RKO (cell line): Measurements from ENCODE around the gene CLASP2.
"Not testable (repeated sequence)": the region's sequence is repeated elsewhere in the genome, so short reads cannot be mapped to it uniquely, and the experiment has no call there.

ENCODE experiments used
- DNase-seq: peaks from one replicate; pipeline ENCODE4 v3.0.0-alpha.2; 2016; ENCODE audit warnings: low spot score

The CLASP2 gene

GRCh38 chr3:33717866-33718594 is at the start of gene CLASP2:
Gene CLASP2 (minus strand): TSS chr3:33718254. CDS start chr3:33718002, 252 bp downstream.
- DNase-seq: peak; percentile 89

GRCh38 chr3:33758864-33759263 is 40.8 kb upstream of the CLASP2 start:
- DNase-seq: peak; percentile 8

- DNase-seq: no peak
Observed at GRCh38 chr3:33758281-33758680, 40.2 kb upstream of the CLASP2 start.

- not testable (repeated sequence) for DNase-seq
Observed at GRCh38 chr3:33754391-33754790, 36.3 kb upstream of the CLASP2 start.

- DNase-seq: no peak
Observed at GRCh38 chr3:33751336-33751735, 33.3 kb upstream of the CLASP2 start.

GRCh38 chr3:33750211-33750548 is 32.1 kb upstream of the CLASP2 start:
- no peak for DNase-seq

GRCh38 chr3:33749546-33750210 is 31.6 kb upstream of the CLASP2 start:
- DNase-seq: peak; percentile 28

GRCh38 chr3:33746416-33747116 is 28.5 kb upstream of the CLASP2 start:
- no peak for DNase-seq

- no peak for DNase-seq
Observed at GRCh38 chr3:33737146-33737545, 19.1 kb upstream of the CLASP2 start.

- DNase-seq: no peak
Observed at GRCh38 chr3:33732394-33732793, 14.3 kb upstream of the CLASP2 start.

- DNase-seq: no peak
Observed at GRCh38 chr3:33729993-33730392, 11.9 kb upstream of the CLASP2 start.

GRCh38 chr3:33724256-33724655 is 6.2 kb upstream of the CLASP2 start:
- no peak for DNase-seq

GRCh38 chr3:33722626-33723370 is 4.7 kb upstream of the CLASP2 start:
- DNase-seq: no peak

GRCh38 chr3:33722191-33722590 is 4.1 kb upstream of the CLASP2 start:
- no peak for DNase-seq

GRCh38 chr3:33718595-33718907 is 497 bp upstream of the CLASP2 start:
- DNase-seq: no peak

GRCh38 chr3:33717616-33717865 is 513 bp downstream of the CLASP2 start:
- peak; percentile 82 for DNase-seq

- peak; percentile 25 for DNase-seq
Observed at GRCh38 chr3:33716227-33716626, 1.8 kb downstream of the CLASP2 start.

- DNase-seq: no peak
Observed at GRCh38 chr3:33711100-33711499, 7.0 kb downstream of the CLASP2 start.

- no peak for DNase-seq
Observed at GRCh38 chr3:33706056-33706455, 12.0 kb downstream of the CLASP2 start.

GRCh38 chr3:33704891-33705290 is 13.2 kb downstream of the CLASP2 start:
- no peak for DNase-seq

GRCh38 chr3:33699275-33699674 is 18.8 kb downstream of the CLASP2 start:
- DNase-seq: no peak

GRCh38 chr3:33694944-33695343 is 23.1 kb downstream of the CLASP2 start:
- no peak for DNase-seq

- DNase-seq: no peak
Observed at GRCh38 chr3:33690341-33690740, 27.7 kb downstream of the CLASP2 start.
